HFFc6 (cell line): ENCODE results near the gene USP36. TPM values are rescaled to one million over a fixed set of nuclear protein-coding genes. Genes with fewer than 3 reads are reported as not detected.

Experiments used
- DNase-seq: peaks from one replicate; pipeline ENCODE4 v3.0.0-alpha.2; 2018
- H3K27ac Mint-ChIP-seq: 2 replicates; pipeline ENCODE4 v1.8.0; 2020; ENCODE audit warnings: mild to moderate bottlenecking, mixed read lengths
- H3K27me3 Mint-ChIP-seq: 2 replicates; pipeline ENCODE4 v1.8.0; 2021; ENCODE audit warnings: mild to moderate bottlenecking, moderate library complexity, mixed read lengths; ENCODE audit not compliant: insufficient read depth
- H3K36me3 Mint-ChIP-seq: 2 replicates; pipeline ENCODE4 v1.8.0; 2021; ENCODE audit warnings: low read depth, mixed read lengths
- H3K4me1 Mint-ChIP-seq: 2 replicates; pipeline ENCODE4 v1.8.0; 2020; ENCODE audit warnings: low read depth, mixed read lengths
- H3K4me3 Mint-ChIP-seq: 2 replicates; pipeline ENCODE4 v1.8.0; 2020; ENCODE audit warnings: mild to moderate bottlenecking, moderate library complexity, mixed read lengths
- H3K9me3 Mint-ChIP-seq: 2 replicates; pipeline ENCODE4 v1.8.0; 2020; ENCODE audit warnings: mild to moderate bottlenecking, mixed read lengths
- total RNA-seq, 6 experiments: library from RNA; stranded (reverse); fragmentation: NEBNext Ultra II Directional; extraction: Animal tissue kit (Norgen Biotek cat#: 25700); gene quantifications; 2 replicates in 1 of 6; 3 replicates in 5 of 6; pipeline ENCODE4 v1.2.3, GENCODE V29; 2021
- TF ChIP-seq, protein P1 (sequence below): fragments of 200-600 bp; sonication (generic); IDR thresholded peaks from 2 replicates; pipeline ENCODE4 v1.5.0; 2021; ENCODE audit warnings: antibody characterized with exemption, mild to moderate bottlenecking

Gene USP36
- total RNA-seq, 6 experiments from 2014 or later, result 43.6 to 50.3 (median 46.2) TPM

- DNase-seq, result no peak
- TF ChIP-seq, protein P1, sequence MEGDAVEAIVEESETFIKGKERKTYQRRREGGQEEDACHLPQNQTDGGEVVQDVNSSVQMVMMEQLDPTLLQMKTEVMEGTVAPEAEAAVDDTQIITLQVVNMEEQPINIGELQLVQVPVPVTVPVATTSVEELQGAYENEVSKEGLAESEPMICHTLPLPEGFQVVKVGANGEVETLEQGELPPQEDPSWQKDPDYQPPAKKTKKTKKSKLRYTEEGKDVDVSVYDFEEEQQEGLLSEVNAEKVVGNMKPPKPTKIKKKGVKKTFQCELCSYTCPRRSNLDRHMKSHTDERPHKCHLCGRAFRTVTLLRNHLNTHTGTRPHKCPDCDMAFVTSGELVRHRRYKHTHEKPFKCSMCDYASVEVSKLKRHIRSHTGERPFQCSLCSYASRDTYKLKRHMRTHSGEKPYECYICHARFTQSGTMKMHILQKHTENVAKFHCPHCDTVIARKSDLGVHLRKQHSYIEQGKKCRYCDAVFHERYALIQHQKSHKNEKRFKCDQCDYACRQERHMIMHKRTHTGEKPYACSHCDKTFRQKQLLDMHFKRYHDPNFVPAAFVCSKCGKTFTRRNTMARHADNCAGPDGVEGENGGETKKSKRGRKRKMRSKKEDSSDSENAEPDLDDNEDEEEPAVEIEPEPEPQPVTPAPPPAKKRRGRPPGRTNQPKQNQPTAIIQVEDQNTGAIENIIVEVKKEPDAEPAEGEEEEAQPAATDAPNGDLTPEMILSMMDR, result no peak
- H3K9me3 Mint-ChIP-seq, result no peaks in the 10 kb centered on the region
- no peak overlapping the region for H3K27ac Mint-ChIP-seq
- no peak overlapping the region for H3K4me3 Mint-ChIP-seq
- no peaks in the 10 kb centered on the region for H3K27me3 Mint-ChIP-seq
- peaks cover 37% of the 10 kb centered on the region for H3K4me1 Mint-ChIP-seq
- no peaks in the 10 kb centered on the region for H3K36me3 Mint-ChIP-seq
These were observed 91.8 kb downstream of the USP36 start for GRCh38 chr17:78748730-78749317.

GRCh38 chr17:78748048-78748729 lies 92.4 kb downstream of the USP36 start:
- Mint-ChIP-seq H3K27ac (no peak overlapping the region), H3K4me1 (peaks cover 35% of the 10 kb centered on the region), H3K9me3 (no peaks in the 10 kb centered on the region), H3K4me3 (peak overlapping the region; percentile 3; the same call in 1 of the 2 replicates), H3K27me3 (no peaks in the 10 kb centered on the region), H3K36me3 (no peaks in the 10 kb centered on the region)
- TF ChIP-seq, protein P1, result no peak
- DNase-seq, result no peak

DNA sequence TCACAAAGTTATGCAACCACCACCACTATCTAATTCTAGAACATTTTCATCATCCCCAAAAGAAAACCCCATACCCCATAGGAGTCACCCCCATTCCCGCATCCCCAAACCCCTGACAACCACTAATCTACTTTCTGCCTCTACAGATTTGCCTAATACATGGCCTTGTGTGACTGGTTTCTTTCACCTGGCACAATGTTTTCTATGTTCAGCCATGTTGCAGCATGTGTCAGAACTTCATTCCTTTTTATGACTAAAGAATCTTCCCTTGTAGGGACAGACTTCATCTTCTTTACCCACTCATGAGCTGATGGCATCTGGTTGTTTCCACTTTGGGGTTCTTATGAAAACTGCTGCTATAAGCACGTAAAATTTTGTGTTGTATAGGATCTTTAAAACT lies 93.1 kb downstream of the USP36 start:
- Mint-ChIP-seq H3K27me3 (no peaks in the 10 kb centered on the region), H3K27ac (no peak overlapping the region), H3K36me3 (no peaks in the 10 kb centered on the region), H3K4me1 (peaks cover 35% of the 10 kb centered on the region), H3K4me3 (no peak overlapping the region), H3K9me3 (no peaks in the 10 kb centered on the region)
- no peak for DNase-seq
- TF ChIP-seq, protein P1, result no peak

DNA sequence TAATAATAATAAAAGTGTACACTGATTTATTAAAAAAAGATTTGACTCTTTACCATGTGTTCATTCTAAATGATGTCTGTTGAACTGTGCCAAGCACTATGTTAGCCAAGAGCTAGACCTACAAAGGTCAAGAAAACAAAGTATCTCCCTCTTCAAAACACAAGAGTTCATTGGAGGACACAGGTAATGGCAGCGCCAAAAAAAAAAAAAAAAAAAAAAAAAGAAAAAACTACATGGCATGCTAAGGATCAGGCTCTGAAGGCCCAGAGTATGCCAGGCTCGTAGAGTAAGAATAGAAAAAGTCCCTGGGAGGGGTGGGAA lies 93.7 kb downstream of the USP36 start:
- no peak for DNase-seq
- no peaks in the 10 kb centered on the region for H3K9me3 Mint-ChIP-seq
- no peak overlapping the region for H3K27ac Mint-ChIP-seq
- H3K4me3 Mint-ChIP-seq, result no peak overlapping the region
- H3K27me3 Mint-ChIP-seq, result no peaks in the 10 kb centered on the region
- no peaks in the 10 kb centered on the region for H3K36me3 Mint-ChIP-seq
- H3K4me1 Mint-ChIP-seq, result peaks cover 35% of the 10 kb centered on the region
- TF ChIP-seq, protein P1, result no peak

DNA sequence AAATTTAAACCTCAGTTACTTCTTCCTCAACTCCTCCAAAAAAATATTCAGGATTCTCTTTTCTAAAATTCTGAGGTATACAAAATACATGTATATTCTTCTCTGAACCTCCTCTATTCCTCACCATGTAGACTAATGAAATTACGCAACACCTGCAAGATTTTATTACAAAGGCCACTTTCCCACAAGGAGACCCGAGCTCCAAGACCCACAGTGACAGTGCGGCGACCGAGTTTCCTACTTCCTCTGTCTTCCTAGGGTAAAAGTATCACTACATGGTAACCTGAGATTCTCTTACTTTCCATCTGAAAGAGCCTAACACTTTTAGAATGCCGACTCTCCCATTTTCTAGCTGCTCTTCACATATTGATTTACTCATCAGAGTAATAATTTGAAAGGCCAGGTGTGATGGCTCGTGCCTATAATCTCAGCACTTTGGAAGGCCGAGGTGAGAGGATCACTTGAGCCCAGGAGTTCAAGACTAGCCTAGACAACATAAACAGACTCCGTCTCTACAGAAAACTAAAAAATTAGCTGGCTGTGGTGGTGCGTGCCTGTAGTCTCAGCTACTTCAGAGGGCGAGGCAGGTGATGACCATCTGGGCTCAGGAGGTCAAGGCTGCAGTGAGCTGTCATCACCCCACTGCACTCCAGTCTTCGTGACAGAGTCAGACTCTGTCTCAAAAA lies 94.2 kb downstream of the USP36 start:
- H3K4me3 Mint-ChIP-seq, result no peak overlapping the region
- H3K36me3 Mint-ChIP-seq, result no peaks in the 10 kb centered on the region
- no peaks in the 10 kb centered on the region for H3K9me3 Mint-ChIP-seq
- TF ChIP-seq, protein P1, result no peak
- no peak overlapping the region for H3K27ac Mint-ChIP-seq
- no peaks in the 10 kb centered on the region for H3K27me3 Mint-ChIP-seq
- peaks cover 35% of the 10 kb centered on the region for H3K4me1 Mint-ChIP-seq
- DNase-seq, result no peak

Other genes with a start within 250 kb of the USP36 start
- 10 to 100 TPM in 4 of 6 experiments, 1 to 10 TPM in 2; 7.7 to 15.3 (median 10.9) TPM for gene CYTH1, start 58.5 kb downstream of the USP36 start, total RNA-seq
- 1 to 10 TPM in 4 of 6 experiments, under 1 TPM in 2; 0.85 to 2.7 (median 1.6) TPM for gene CEP295NL, start 62.4 kb upstream of the USP36 start, total RNA-seq
- gene TIMP2, start 84.6 kb upstream of the USP36 start, total RNA-seq, result 100 to 1,000 TPM; 547 to 705 (median 601) TPM
- gene LGALS3BP, start 139.1 kb upstream of the USP36 start, total RNA-seq, result 10 to 100 TPM; 31.1 to 46.4 (median 43.4) TPM
- gene CANT1, start 168.9 kb upstream of the USP36 start, total RNA-seq, result 100 to 1,000 TPM in 2 of 6 experiments, 10 to 100 TPM in 4; 84.2 to 103 (median 92.4) TPM
- gene C1QTNF1, start 183.4 kb upstream of the USP36 start, total RNA-seq, result 10 to 100 TPM in 2 of 6 experiments, 1 to 10 TPM in 4; 8.0 to 15.0 (median 8.6) TPM
- 10 to 100 TPM; 11.1 to 13.8 (median 11.8) TPM for gene ENGASE, start 234.0 kb upstream of the USP36 start, total RNA-seq